ENCODE results near the gene NKAIN2.

Gene NKAIN2

DNA sequence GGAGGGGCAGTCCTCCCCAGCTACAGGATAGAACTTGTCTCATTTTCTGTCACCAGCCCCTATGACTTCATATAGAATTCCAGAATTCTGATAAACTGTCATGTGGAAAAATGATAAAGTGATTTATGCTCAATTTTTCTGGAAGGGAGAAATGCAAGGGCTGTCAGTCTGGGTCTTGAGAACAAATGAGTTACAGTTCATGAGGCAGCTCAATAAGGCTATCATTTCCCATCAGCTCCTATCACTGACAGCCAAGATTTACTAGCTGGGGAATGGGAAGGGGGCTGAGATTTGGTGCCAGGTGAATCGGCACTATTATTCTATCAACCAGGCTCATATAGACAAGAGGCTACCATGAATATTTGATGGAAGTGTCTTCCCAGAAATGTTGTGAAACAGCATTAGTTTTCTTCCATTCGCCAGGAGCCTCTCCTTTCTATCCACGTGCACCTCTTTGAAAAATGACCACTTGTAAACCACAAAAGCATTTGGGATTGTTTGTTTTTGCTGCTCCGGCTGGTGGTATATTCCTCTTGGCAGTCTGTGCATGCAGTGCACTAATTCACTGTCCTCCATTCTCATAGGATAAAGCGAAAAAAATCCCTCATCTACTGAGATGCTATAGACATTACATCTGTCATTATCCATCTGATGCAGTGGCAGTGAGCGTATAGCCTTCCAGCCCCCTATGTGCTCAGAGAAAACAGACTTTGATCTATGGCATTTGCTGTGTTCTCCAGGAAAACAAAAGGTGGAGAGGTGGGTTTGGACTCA lies 629.9 kb downstream of the NKAIN2 start:
- no peaks in the 10 kb centered on the region for H3K4me1 ChIP-seq
- no peak overlapping the region for H3K4me3 ChIP-seq (ENCODE audit: low read depth, low read length)
- no peaks in the 10 kb centered on the region; the same call in 1 of the 2 replicates for H3K9me3 ChIP-seq
- DNase-seq: no peak
- no peaks in the 10 kb centered on the region for H3K27me3 ChIP-seq
- no peaks in the 10 kb centered on the region for H3K36me3 ChIP-seq
- TF ChIP-seq, protein P1, sequence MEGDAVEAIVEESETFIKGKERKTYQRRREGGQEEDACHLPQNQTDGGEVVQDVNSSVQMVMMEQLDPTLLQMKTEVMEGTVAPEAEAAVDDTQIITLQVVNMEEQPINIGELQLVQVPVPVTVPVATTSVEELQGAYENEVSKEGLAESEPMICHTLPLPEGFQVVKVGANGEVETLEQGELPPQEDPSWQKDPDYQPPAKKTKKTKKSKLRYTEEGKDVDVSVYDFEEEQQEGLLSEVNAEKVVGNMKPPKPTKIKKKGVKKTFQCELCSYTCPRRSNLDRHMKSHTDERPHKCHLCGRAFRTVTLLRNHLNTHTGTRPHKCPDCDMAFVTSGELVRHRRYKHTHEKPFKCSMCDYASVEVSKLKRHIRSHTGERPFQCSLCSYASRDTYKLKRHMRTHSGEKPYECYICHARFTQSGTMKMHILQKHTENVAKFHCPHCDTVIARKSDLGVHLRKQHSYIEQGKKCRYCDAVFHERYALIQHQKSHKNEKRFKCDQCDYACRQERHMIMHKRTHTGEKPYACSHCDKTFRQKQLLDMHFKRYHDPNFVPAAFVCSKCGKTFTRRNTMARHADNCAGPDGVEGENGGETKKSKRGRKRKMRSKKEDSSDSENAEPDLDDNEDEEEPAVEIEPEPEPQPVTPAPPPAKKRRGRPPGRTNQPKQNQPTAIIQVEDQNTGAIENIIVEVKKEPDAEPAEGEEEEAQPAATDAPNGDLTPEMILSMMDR (IDR thresholded peaks at IDR 0.05; ENCODE audit: low read depth, low read length): no peak

DNA sequence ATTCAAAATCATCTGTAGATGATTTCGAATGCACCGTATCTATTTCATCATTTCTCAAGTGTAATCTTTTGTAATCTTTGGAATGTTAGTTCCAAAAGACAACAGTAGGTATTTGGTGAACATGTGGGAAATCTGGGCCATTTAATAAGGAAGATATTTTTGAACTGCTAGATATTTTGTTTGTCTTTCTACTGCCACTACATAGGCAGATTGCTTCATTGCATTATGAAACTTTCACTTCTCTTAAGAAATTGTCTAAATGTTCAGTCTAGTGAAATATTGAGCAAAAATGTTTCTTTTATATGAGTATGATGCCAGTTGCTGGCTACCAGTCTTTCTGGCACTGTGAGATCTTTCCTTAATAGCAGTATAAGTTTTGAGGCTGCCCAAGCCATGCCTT lies 630.8 kb downstream of the NKAIN2 start:
- Histone ChIP-seq H3K27me3 (no peaks in the 10 kb centered on the region), H3K36me3 (no peaks in the 10 kb centered on the region), H3K4me1 (no peaks in the 10 kb centered on the region), H3K4me3 (ENCODE audit: low read depth, low read length) (no peak overlapping the region), H3K9me3 (no peaks in the 10 kb centered on the region; the same call in 1 of the 2 replicates)
- DNase-seq: no peak
- TF ChIP-seq, protein P1 (IDR thresholded peaks at IDR 0.05; ENCODE audit: low read depth, low read length): no peak

DNA sequence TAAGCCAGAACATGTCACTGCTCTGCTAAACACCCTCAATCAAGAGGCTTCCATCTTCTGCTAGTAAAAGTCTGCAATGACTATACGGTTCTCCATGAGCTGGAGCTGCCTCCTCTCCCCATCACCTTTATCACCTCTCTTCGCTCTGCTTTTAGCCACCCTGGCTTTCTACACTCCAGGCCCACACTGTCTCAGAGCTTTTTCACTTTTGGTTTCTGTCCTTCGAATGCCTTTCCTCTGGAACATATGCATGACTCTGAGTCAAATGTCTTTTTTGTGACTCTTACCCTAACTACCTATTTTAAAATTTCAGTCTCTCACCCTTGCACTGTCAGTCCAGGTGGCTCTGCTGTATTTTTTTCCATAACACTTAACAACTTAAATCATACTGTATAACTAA lies 633.1 kb downstream of the NKAIN2 start:
- Histone ChIP-seq H3K4me3 (ENCODE audit: low read depth, low read length) (no peak overlapping the region), H3K4me1 (no peaks in the 10 kb centered on the region), H3K36me3 (no peaks in the 10 kb centered on the region), H3K9me3 (no peaks in the 10 kb centered on the region; the same call in 1 of the 2 replicates), H3K27me3 (no peaks in the 10 kb centered on the region)
- DNase-seq: no peak
- TF ChIP-seq, protein P1 (IDR thresholded peaks at IDR 0.05; ENCODE audit: low read depth, low read length): no peak

GRCh38 chr6:124438546-124439065 lies 634.9 kb downstream of the NKAIN2 start:
- no peaks in the 10 kb centered on the region for H3K27me3 ChIP-seq
- no peak overlapping the region for H3K4me3 ChIP-seq (ENCODE audit: low read depth, low read length)
- TF ChIP-seq, protein P1 (IDR thresholded peaks at IDR 0.05; ENCODE audit: low read depth, low read length): no peak
- no peak for DNase-seq
- H3K4me1 ChIP-seq: no peaks in the 10 kb centered on the region
- no peaks in the 10 kb centered on the region for H3K9me3 ChIP-seq
- H3K36me3 ChIP-seq: no peaks in the 10 kb centered on the region

DNA sequence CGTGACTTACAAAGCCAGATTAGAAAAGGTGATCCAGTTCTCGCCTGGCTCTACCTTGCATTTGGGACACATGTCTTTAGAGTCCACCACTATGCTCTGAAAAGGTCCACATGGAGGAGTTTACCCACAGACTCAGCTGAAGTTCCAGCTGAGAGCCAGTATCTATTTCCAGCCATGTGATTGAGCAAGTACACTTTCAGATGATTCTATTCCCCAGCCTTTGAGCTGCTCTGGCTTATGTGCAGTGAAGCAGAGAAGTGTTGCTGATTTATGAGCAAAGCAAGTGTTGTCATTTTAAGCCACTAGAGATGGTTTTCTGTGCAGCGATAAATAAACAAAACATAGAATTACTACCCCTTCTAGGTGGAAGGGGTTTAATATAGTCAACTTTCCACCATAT lies 637.8 kb downstream of the NKAIN2 start:
- no peak for DNase-seq
- Histone ChIP-seq H3K9me3 (no peaks in the 10 kb centered on the region), H3K4me3 (ENCODE audit: low read depth, low read length) (no peak overlapping the region), H3K36me3 (no peaks in the 10 kb centered on the region), H3K4me1 (no peaks in the 10 kb centered on the region), H3K27me3 (no peaks in the 10 kb centered on the region)
- TF ChIP-seq, protein P1 (IDR thresholded peaks at IDR 0.05; ENCODE audit: low read depth, low read length): no peak

DNA sequence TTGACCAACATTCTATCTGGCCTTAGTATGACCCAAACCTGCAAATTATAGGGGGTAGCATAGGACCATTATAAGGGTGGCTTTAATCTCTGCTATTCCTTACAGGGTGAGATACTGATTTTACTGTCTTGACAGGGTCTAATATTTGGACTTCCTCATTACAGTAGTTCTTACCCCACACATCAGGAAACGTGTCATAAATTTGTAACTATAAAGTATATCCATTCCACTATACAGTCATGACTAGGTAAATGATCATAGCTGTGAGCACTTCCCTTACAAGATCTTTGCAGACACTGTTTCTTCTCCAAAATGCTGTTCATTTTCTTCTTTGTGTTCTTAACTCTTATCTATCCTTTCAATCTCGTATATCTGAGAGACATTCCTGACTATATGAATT lies 639.9 kb downstream of the NKAIN2 start:
- no peak overlapping the region for H3K4me3 ChIP-seq (ENCODE audit: low read depth, low read length)
- H3K27me3 ChIP-seq: no peaks in the 10 kb centered on the region
- H3K9me3 ChIP-seq: no peaks in the 10 kb centered on the region
- H3K36me3 ChIP-seq: no peaks in the 10 kb centered on the region
- no peaks in the 10 kb centered on the region for H3K4me1 ChIP-seq
- DNase-seq: no peak
- TF ChIP-seq, protein P1 (IDR thresholded peaks at IDR 0.05; ENCODE audit: low read depth, low read length): no peak
